Mucosa of descending colon (tissue), 3 donors: ENCODE data around the gene FOXD1. TPM values are rescaled to one million over a fixed set of nuclear protein-coding genes. Genes with fewer than 3 reads are reported as not detected.

ENCODE experiments used
- ATAC-seq: fragments of 200-7000 bp; cut with Tn5 transposase; one replicate; pipeline ENCODE4 v1.9.1; 2020; ENCODE audit warnings: mild to moderate bottlenecking, moderate library complexity
- DNase-seq, 3 donors: peaks; one replicate each; pipeline ENCODE4 v3.0.0-alpha.2; 2020
- H3K36me3 ChIP-seq: fragments of 200-600 bp; one replicate; pipeline ENCODE4 v1.8.0; 2021; ENCODE audit warnings: low read depth, mild to moderate bottlenecking
- H3K4me1 ChIP-seq: fragments of 200-600 bp; one replicate; pipeline ENCODE4 v1.8.0; 2021; ENCODE audit warnings: low read depth, mild to moderate bottlenecking
- H3K4me3 ChIP-seq: fragments of 200-600 bp; one replicate; pipeline ENCODE4 v1.8.0; 2021; ENCODE audit warnings: mild to moderate bottlenecking
- H3K9me3 ChIP-seq: fragments of 200-600 bp; one replicate; pipeline ENCODE4 v1.8.0; 2021; ENCODE audit warnings: mild to moderate bottlenecking
- CTCF ChIP-seq: fragments of 200-600 bp; IDR thresholded peaks from one replicate; pipeline ENCODE4 v1.8.0; 2022; ENCODE audit warnings: antibody characterized with exemption, mild to moderate bottlenecking
- intact Hi-C, 2 donors: fragments of 100-400 bp; cut with DNase I in 1 of 2; cut with micrococcal nuclease in 1 of 2; formaldehyde crosslinking; loops; one replicate each; pipeline versions ENCODE4 v1.11.0 to v1.11.1; 2022; cut with DNase I, micrococcal nuclease
- total RNA-seq, 3 donors: library from RNA; stranded (reverse); fragmentation: NEBNext Ultra II Directional in 2 of 3; extraction: Animal tissue kit (Norgen Biotek cat#: 25700) in 2 of 3; gene quantifications; one replicate each; pipeline versions ENCODE4 v1.2.1 to v1.2.4, GENCODE V29; 2021 to 2023
- donor health status: DM: no; HTN: no; CAD: no; lungs with moderate emphysema.
- donor health status: DM: no; HTN: no; CAD: no.
- donor health status: DM: no; HTN: yes; CAD: no.

Gene FOXD1
- total RNA-seq, 3 donors from 2014 or later = 0.16 TPM; not detected in 2

GRCh38 chr5:73434461-73434860 lies 14.1 kb downstream of the FOXD1 start:
- no peak for DNase-seq
- Histone ChIP-seq H3K9me3 (no peaks in the 10 kb centered on the region), H3K4me3 (no peak overlapping the region), H3K36me3 (no peaks in the 10 kb centered on the region), H3K4me1 (peaks cover 19% of the 10 kb centered on the region)
- ATAC-seq = no peak
- intact Hi-C loops = no loop called here
- no peak for TF ChIP-seq CTCF

- Histone ChIP-seq H3K36me3 (no peaks in the 10 kb centered on the region), H3K4me1 (peaks cover 19% of the 10 kb centered on the region), H3K4me3 (no peak overlapping the region), H3K9me3 (no peaks in the 10 kb centered on the region)
- intact Hi-C loops = no loop called here
- ATAC-seq = no peak
- no peak for TF ChIP-seq CTCF
- DNase-seq = no peak
Observed at GRCh38 chr5:73433982-73434342, 14.6 kb downstream of the FOXD1 start.

GRCh38 chr5:73433272-73433981 lies 15.2 kb downstream of the FOXD1 start:
- Histone ChIP-seq H3K9me3 (no peaks in the 10 kb centered on the region), H3K4me3 (no peak overlapping the region), H3K4me1 (peaks cover 19% of the 10 kb centered on the region), H3K36me3 (no peaks in the 10 kb centered on the region)
- TF ChIP-seq CTCF = no peak
- ATAC-seq (no peak), DNase-seq (no peak)
- intact Hi-C loops = no loop called here

- no peak for TF ChIP-seq CTCF
- no peaks in the 10 kb centered on the region for H3K36me3 ChIP-seq
- no peak for DNase-seq
- intact Hi-C loops = no loop called here
- no peak overlapping the region for H3K4me3 ChIP-seq
- no peak for ATAC-seq
- no peaks in the 10 kb centered on the region for H3K4me1 ChIP-seq
- no peaks in the 10 kb centered on the region for H3K9me3 ChIP-seq
Observed at GRCh38 chr5:73431204-73431851, 17.2 kb downstream of the FOXD1 start.

GRCh38 chr5:73426034-73426433 lies 22.5 kb downstream of the FOXD1 start:
- Histone ChIP-seq H3K4me3 (no peak overlapping the region), H3K4me1 (no peaks in the 10 kb centered on the region), H3K36me3 (no peaks in the 10 kb centered on the region), H3K9me3 (no peaks in the 10 kb centered on the region)
- no peak for DNase-seq
- TF ChIP-seq CTCF = no peak
- intact Hi-C loops = no loop called here
- ATAC-seq = no peak
